IPS-18a (cell line): ENCODE data around the gene BNIP1.
"Not testable (repeated sequence)": the region's sequence is repeated elsewhere in the genome, so short reads cannot be mapped to it uniquely, and the experiment has no call there.

ENCODE experiments used
- H3K27ac ChIP-seq: one replicate; pipeline ENCODE4 v1.5.1; 2013; ENCODE audit warnings: low read length
- H3K27me3 ChIP-seq: one replicate; pipeline ENCODE4 v1.6.1; 2013; ENCODE audit warnings: mild to moderate bottlenecking, low read length; ENCODE audit not compliant: control insufficient read depth, insufficient read depth
- H3K36me3 ChIP-seq: one replicate; pipeline ENCODE4 v1.6.1; 2013; ENCODE audit warnings: low read depth, low read length; ENCODE audit not compliant: control insufficient read depth
- H3K4me1 ChIP-seq: one replicate; pipeline ENCODE4 v1.6.1; 2013; ENCODE audit warnings: low read depth, low read length; ENCODE audit not compliant: control insufficient read depth
- H3K4me3 ChIP-seq: one replicate; pipeline ENCODE4 v1.5.1; 2013; ENCODE audit warnings: low read length
- H3K9ac ChIP-seq: one replicate; pipeline ENCODE4 v1.6.1; 2013; ENCODE audit warnings: mild to moderate bottlenecking, low read length, moderate library complexity
- H3K9me3 ChIP-seq: one replicate; pipeline ENCODE4 v1.6.1; 2013; ENCODE audit warnings: low read depth, low read length; ENCODE audit not compliant: control insufficient read depth

The BNIP1 gene, protein sequence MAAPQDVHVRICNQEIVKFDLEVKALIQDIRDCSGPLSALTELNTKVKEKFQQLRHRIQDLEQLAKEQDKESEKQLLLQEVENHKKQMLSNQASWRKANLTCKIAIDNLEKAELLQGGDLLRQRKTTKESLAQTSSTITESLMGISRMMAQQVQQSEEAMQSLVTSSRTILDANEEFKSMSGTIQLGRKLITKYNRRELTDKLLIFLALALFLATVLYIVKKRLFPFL

DNA sequence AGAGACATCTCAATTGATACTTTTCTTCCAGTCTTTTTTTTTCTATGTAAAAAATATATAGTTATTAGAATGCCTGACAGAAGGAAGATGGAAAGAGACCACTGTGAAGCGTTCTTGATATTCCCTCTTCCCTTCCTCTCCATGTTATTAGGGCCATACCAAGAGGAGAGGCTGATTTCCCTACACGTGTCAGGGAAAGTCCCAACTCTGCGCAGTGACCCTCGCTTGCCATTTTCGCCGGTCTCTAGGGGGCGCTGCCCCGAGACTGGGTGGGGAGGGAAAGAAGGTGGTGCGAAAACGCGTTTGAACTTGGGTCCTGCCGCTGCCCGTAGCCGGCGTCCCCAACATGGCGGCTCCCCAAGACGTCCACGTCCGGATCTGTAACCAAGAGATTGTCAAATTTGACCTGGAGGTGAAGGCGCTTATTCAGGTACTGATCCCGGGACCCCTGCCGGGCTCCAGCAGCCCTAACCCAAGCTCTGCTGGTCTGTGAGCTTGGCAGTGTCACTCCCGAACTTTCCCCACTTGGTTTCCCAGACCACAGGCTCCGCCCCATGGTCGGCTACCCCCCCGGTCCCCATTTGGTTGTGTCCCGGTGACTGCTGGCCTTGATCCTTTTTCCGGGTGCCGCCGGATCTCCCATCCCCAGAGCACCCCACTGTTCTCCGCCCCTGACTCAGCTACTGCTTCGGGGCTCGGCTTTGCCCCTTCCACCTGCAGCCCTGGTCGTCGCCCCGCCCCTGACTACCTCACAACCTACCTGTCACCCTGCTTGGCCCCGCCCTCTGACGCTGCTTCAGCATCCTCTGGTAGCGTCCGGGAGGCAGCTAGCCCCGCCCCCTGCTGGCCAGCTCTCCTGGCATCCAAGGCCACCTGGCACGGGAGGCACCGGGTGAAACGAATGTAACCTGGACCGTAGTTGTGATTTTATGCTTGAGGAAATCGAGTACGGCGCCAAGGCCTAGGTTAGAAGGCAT, at the start of gene BNIP1:
Gene BNIP1, plus strand, starts transcription at position 332 of the 977 bp plus-strand sequence. Its CDS starts 15 bp downstream, at position 347.
- peak within 1 kb of the TSS; percentile 63 for H3K27ac ChIP-seq
- H3K36me3 ChIP-seq = peaks cover 3% of the 10 kb centered on the region
- H3K27me3 ChIP-seq = no peaks in the 10 kb centered on the region
- no peaks in the 10 kb centered on the region for H3K9me3 ChIP-seq
- peak within 1 kb of the TSS; percentile 74 for H3K9ac ChIP-seq
- peak within 1 kb of the TSS; percentile 99 for H3K4me3 ChIP-seq
- H3K4me1 ChIP-seq = peaks cover 7% of the 10 kb centered on the region

DNA sequence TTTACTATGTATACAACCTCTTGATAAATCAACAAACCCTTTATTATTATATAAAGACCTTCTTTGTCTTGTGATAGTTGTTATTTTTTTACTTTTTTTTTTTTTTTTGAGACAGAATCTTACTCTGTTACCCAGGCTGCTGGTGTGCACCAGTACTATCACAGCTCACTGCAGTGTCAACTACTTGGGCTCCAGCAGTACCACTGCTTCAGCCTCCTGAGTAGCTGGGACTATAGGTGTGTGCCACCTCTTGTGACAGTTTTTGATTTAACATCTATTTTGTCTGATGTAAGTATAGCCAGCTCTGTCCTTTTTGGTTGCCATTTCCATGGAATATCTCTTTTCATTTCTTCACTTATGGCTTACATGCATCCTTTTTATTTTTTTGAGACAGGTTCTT, 45.5 kb upstream of the BNIP1 start:
- H3K4me1 ChIP-seq = no peaks in the 10 kb centered on the region
- no peaks in the 10 kb centered on the region for H3K36me3 ChIP-seq
- no peak overlapping the region for H3K27ac ChIP-seq
- H3K4me3 ChIP-seq = no peak overlapping the region
- no peaks in the 10 kb centered on the region for H3K9me3 ChIP-seq
- H3K27me3 ChIP-seq = no peaks in the 10 kb centered on the region
- no peak overlapping the region for H3K9ac ChIP-seq

DNA sequence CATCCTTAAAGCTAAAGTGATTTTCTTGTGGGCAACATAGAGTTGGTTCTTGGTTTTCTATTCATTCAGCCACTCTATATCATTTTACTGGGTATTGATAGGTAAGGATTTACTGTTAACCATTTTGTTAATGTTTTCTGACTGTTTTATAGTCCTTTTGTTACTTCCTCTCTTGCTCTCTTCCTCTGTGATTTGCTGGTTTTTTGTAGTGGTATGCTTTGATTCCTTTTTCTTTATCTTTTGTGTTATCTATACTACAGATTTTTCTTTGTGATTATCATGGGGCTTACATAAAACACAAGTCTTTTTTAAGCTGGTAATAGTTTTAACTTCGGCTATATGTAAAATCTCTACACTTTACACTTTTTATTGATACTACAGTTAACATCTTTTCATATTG, 44.9 kb upstream of the BNIP1 start:
- Histone ChIP-seq H3K9me3 (no peaks in the 10 kb centered on the region), H3K4me3 (no peak overlapping the region), H3K4me1 (no peaks in the 10 kb centered on the region), H3K27me3 (no peaks in the 10 kb centered on the region), H3K27ac (no peak overlapping the region), H3K36me3 (no peaks in the 10 kb centered on the region), H3K9ac (no peak overlapping the region)

DNA sequence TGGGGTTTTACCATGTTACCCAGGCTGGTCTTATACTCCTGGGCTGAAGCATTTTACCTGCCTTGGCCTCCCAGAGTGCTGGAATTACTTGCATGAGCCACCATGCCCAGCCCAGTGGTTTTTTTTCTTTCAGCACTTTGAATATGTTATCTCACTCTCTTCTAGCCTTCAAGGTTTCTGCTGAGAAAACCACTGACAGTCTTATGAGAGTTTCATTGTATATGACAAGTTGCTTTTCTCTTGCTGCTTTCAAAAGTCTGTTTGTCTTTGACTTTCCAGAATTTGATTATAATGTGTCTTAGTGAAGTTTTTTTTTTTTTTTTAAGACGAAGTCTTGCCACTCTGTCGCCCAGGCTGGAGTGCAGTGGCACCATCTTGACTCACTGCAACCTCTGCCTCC, 43.1 kb upstream of the BNIP1 start:
- H3K4me1 ChIP-seq = no peaks in the 10 kb centered on the region
- H3K9ac ChIP-seq = no peak overlapping the region
- no peak overlapping the region for H3K4me3 ChIP-seq
- H3K27ac ChIP-seq = no peak overlapping the region
- H3K27me3 ChIP-seq = no peaks in the 10 kb centered on the region
- H3K9me3 ChIP-seq = no peaks in the 10 kb centered on the region
- no peaks in the 10 kb centered on the region for H3K36me3 ChIP-seq

DNA sequence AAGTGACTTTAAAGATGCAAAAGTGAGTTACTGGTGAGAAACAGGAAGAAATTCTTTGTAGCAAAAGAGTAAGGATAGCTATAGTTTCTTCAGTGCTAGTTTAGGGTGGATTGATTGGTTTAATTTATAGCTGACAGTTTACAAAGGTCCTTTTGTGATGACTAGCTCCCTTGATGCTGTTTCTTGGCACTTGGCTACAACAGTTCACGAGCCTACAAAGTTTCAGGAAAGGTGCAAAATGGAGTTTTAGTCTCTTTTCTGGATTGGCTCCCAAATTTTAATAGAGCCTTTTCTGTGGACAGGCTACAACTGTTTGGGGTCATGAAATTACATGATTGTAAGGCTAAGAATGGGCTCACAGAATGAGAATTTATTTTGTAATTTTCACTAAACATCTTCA, 40.9 kb upstream of the BNIP1 start:
- H3K27me3 ChIP-seq = no peaks in the 10 kb centered on the region
- no peak overlapping the region for H3K4me3 ChIP-seq
- no peak overlapping the region for H3K27ac ChIP-seq
- H3K9ac ChIP-seq = no peak overlapping the region
- no peaks in the 10 kb centered on the region for H3K4me1 ChIP-seq
- no peaks in the 10 kb centered on the region for H3K9me3 ChIP-seq
- H3K36me3 ChIP-seq = no peaks in the 10 kb centered on the region

DNA sequence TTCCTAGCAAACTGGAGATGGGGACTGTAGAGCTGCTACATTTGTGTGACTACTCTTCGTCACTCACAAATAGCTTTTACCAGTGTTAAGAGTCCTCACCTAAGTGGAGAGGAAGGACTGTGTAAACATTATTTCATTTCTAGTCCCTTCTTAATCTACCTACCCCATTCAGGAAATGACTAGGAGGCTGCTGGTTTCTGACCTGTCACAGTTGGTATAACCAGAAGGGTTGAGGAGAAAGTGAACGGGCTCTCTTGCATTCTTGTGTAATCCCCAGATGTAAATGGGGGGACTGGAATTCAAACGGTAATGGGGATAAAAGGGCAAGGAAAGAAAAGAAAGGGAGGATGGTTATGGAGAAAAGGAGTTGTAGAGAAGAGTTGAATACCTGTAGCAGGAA, 35.4 kb upstream of the BNIP1 start:
- Histone ChIP-seq H3K4me1 (peaks cover 6% of the 10 kb centered on the region), H3K4me3 (no peak overlapping the region), H3K9ac (no peak overlapping the region), H3K27me3 (no peaks in the 10 kb centered on the region), H3K9me3 (no peaks in the 10 kb centered on the region), H3K27ac (no peak overlapping the region), H3K36me3 (no peaks in the 10 kb centered on the region)

DNA sequence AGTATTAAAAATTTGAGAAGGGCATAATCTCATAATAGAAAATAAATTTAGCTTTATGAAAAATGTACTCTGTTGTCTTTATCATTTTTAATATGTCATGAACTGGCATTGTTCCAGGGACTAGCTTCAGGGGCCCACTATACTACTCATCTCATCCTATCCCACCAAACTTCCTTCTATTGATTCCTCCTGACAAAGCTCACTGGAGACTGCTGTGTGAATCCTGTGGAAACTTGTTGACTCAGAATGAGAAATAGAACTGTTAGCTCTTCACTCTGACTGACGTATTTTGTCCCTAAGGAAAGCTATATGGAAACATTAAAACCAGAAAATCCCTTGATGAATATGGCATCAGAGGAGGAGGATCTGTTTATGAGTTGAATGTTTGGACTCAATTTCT, 29.8 kb upstream of the BNIP1 start:
- Histone ChIP-seq H3K4me1 (no peaks in the 10 kb centered on the region), H3K9me3 (no peaks in the 10 kb centered on the region), H3K36me3 (no peaks in the 10 kb centered on the region), H3K27ac (no peak overlapping the region), H3K4me3 (no peak overlapping the region), H3K9ac (no peak overlapping the region), H3K27me3 (no peaks in the 10 kb centered on the region)

DNA sequence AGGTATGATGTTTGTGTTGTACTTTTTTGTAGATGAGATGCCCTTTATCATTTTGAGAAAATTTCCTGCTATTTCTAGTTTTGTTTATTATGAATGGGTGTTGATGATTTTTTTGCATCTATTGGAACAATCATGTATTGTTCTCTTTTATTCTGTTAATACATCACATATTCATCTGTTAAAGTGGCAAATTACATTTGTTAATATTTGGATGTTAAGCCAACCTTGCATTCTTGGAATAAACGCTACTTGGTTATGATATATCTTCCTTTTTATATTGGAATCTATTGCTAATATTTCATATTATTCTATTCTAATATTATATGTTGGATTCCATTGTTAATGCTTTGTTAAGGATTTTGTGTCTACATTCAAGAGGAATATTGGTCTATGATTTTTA, 24.6 kb upstream of the BNIP1 start:
- H3K4me3 ChIP-seq = no peak overlapping the region
- H3K9ac ChIP-seq = no peak overlapping the region
- no peaks in the 10 kb centered on the region for H3K36me3 ChIP-seq
- H3K9me3 ChIP-seq = no peaks in the 10 kb centered on the region
- H3K4me1 ChIP-seq = no peaks in the 10 kb centered on the region
- no peaks in the 10 kb centered on the region for H3K27me3 ChIP-seq
- no peak overlapping the region for H3K27ac ChIP-seq

DNA sequence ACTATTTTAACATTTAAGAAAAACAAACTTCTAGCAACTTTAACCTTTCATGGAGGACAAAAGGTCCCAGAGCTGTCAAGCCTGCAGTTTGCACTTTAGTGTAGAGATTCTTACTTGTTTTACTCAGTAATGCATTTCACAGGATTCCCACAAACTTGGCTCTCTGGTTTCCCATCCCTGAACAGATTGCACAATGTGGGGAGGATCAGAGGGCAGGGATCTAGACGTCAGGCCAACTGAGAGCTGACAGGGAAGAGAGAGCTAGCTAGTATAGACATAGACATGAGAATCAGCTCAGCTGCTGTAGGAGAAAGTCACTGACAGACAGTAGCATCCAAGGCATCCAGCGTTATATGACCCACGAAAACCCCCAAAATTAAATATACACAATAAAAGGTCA, 20.9 kb upstream of the BNIP1 start:
- H3K36me3 ChIP-seq = no peaks in the 10 kb centered on the region
- H3K4me3 ChIP-seq = no peak overlapping the region
- no peaks in the 10 kb centered on the region for H3K4me1 ChIP-seq
- H3K27ac ChIP-seq = no peak overlapping the region
- H3K9me3 ChIP-seq = no peaks in the 10 kb centered on the region
- no peak overlapping the region for H3K9ac ChIP-seq
- no peaks in the 10 kb centered on the region for H3K27me3 ChIP-seq

DNA sequence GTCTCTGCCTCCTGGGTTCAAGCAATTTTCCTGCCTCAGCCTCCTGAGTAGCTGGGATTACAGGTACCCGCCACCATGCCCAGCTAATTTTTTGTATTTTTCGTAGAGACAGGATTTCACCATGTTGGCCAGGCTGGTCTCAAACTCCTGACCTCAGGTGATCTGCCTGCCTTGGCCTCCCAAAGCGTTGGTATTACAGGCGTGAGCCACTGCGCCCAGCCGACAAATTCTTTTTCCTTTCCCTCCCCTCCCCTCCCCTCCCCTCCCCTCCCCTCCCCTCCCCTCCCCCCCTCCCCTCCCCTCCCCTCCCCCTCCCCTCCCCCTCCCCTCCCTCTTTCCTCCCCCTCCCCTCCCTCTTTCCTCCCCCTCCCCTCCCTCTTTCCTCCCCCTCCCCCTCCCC, 12.2 kb upstream of the BNIP1 start:
- not testable (repeated sequence) for H3K27ac ChIP-seq, H3K4me1 ChIP-seq, H3K27me3 ChIP-seq, H3K36me3 ChIP-seq, H3K9me3 ChIP-seq, H3K9ac ChIP-seq, H3K4me3 ChIP-seq

DNA sequence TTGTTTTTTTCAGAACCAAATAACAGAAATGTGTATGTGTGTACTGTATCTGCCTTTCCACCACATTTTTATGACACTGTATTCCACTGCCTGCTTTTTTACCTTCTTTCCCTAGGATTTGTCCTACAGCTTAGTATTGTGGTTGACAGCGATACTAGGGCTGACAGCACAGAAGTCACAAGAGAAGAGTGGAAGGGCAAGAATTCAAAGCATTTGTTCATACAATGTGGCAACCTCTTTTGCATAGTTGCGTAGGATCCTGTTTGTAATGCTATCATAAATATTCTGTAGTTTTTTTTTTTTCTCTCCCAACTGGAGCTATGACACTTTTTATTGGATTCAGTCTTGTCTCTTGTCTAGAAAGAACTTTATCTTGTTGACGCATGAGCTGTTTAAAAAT, 5.6 kb upstream of the BNIP1 start:
- no peaks in the 10 kb centered on the region for H3K36me3 ChIP-seq
- H3K4me3 ChIP-seq = no peak overlapping the region

DNA sequence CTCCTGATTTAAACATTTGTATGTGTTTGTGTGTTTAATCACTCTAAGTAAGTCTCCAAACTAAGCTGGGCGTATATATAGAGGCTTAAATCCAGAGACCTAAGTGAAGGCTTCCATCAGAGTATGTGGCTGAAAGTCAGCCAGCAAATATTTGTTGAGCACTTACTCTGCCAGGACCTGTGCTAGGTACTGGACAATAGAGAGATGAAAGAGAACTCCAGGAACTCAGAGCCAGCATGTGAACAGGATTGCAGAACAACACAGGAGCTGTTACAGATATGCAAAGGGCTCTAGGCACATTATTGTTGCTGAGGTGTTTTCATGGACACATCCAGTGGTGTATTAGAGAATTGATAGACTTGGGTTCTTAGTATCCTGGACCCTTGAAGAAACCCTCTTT, 4.7 kb upstream of the BNIP1 start:
- Histone ChIP-seq H3K9ac (no peak overlapping the region), H3K27me3 (no peaks in the 10 kb centered on the region), H3K36me3 (no peaks in the 10 kb centered on the region), H3K27ac (no peak overlapping the region), H3K9me3 (no peaks in the 10 kb centered on the region), H3K4me1 (peaks cover 22% of the 10 kb centered on the region), H3K4me3 (no peak overlapping the region)

More for the DNA sequence above, 5.6 kb upstream of the BNIP1 start:
- Histone ChIP-seq H3K27me3 (no peaks in the 10 kb centered on the region), H3K9me3 (no peaks in the 10 kb centered on the region), H3K27ac (no peak overlapping the region), H3K9ac (no peak overlapping the region), H3K4me1 (peaks cover 22% of the 10 kb centered on the region)
